HepG2 (cell line): ENCODE results near the gene NUP93. TPM values are rescaled to one million over a fixed set of nuclear protein-coding genes. Genes with fewer than 3 reads are reported as not detected.

ENCODE experiments used
- ATAC-seq: fragments of 200-7000 bp; cut with Tn5 transposase; 3 replicates; pipeline ENCODE4 v1.9.1; 2020; ENCODE audit warnings: mild to moderate bottlenecking, moderate library complexity
- BruUV-seq: library from RNA; stranded (reverse); fragments of 400-500 nt; replicated peaks from 2 replicates; lab custom pipeline; 2021; lab: Mats Ljungman, UMichigan
- CTCF ChIA-PET: fragments of 300-600 bp; formaldehyde crosslinking; extraction: SDS; loops from one replicate; lab custom pipeline; 2021; ENCODE audit warnings: low total read pairs, inconsistent platforms, low intra/inter-chr PET ratio; lab: Yijun Ruan, JAX
- POLR2A ChIA-PET: fragments of 350-600 bp; sonication (Branson Sonifier 250); formaldehyde crosslinking; loops from one replicate; lab custom pipeline; 2020; ENCODE audit warnings: antibody characterized with exemption, inconsistent platforms; lab: Yijun Ruan, JAX
- DNase-seq: peaks from one replicate; pipeline ENCODE4 v3.0.0-alpha.2; 2015; ENCODE audit warnings: low spot score
- FAIRE-seq: peaks from 3 replicates; lab custom pipeline; 2011; peaks lifted over from hg19 to GRCh38; lab: Jason Lieb, UNC
- H2AFZ ChIP-seq: one replicate; pipeline ENCODE4 v1.6.1; 2011; ENCODE audit warnings: low read length, inconsistent platforms
- H3K27ac ChIP-seq: fragments of 300-600 bp; 3 replicates; pipeline ENCODE4 v1.8.0; 2011; ENCODE audit warnings: mixed run types, mild to moderate bottlenecking, mixed read lengths, low read length, inconsistent platforms; ENCODE audit not compliant: insufficient read depth; ENCODE audit errors: extremely low read length
- H3K27me3 ChIP-seq, 2 experiments: fragments of 200-600 bp in 1 of 2; 2 replicates in 1 of 2; 3 replicates in 1 of 2; pipeline versions ENCODE4 v1.6.0 to v1.8.0; 2011; ENCODE audit warnings: low read length in 2 of 2, mild to moderate bottlenecking in 2 of 2, moderate library complexity in 2 of 2, inconsistent platforms in 1 of 2; ENCODE audit not compliant: insufficient read depth in 2 of 2, control insufficient read depth in 1 of 2
- H3K36me3 ChIP-seq, 2 experiments: fragments of 200-600 bp in 1 of 2; replicated peaks in 1 of 2; 2 replicates in 1 of 2; 3 replicates in 1 of 2; pipeline versions ENCODE4 v1.5.1 to v1.8.0; 2011; ENCODE audit warnings: low read length in 2 of 2, inconsistent platforms in 1 of 2; ENCODE audit not compliant: insufficient read depth in 2 of 2, control insufficient read depth in 1 of 2
- H3K4me1 ChIP-seq: 2 replicates; pipeline ENCODE4 v1.5.1; 2012; ENCODE audit warnings: low read length, inconsistent platforms; ENCODE audit not compliant: insufficient read depth
- H3K4me2 ChIP-seq: 2 replicates; pipeline ENCODE4 v1.6.0; 2011; ENCODE audit warnings: low read depth, low read length, inconsistent platforms
- H3K4me3 ChIP-seq, 3 experiments: fragments of 200-600 bp in 1 of 3; sonication (generic), shearing (Covaris generic) in 1 of 3; replicated peaks in 1 of 3; 2 replicates each; pipeline ENCODE4 v1.5.1; 2011 to 2016; ENCODE audit warnings: low read length in 3 of 3, inconsistent platforms in 2 of 3, low read depth in 2 of 3, mild to moderate bottlenecking in 2 of 3, control low read depth in 1 of 3, mixed read lengths in 1 of 3; ENCODE audit not compliant: insufficient read depth in 1 of 3
- H3K79me2 ChIP-seq: one replicate; pipeline ENCODE4 v1.6.1; 2011; ENCODE audit warnings: low read length, inconsistent platforms; ENCODE audit not compliant: insufficient read depth
- H3K9ac ChIP-seq: 2 replicates; pipeline ENCODE4 v1.6.0; 2011; ENCODE audit warnings: mild to moderate bottlenecking, low read depth, low read length, inconsistent platforms; ENCODE audit not compliant: insufficient read depth
- H3K9me3 ChIP-seq: 2 replicates; pipeline ENCODE4 v1.5.1; 2012; ENCODE audit warnings: mild to moderate bottlenecking, low read length
- H4K20me1 ChIP-seq: 2 replicates; pipeline ENCODE4 v1.6.0; 2011; ENCODE audit warnings: inconsistent platforms, mild to moderate bottlenecking, low read length, moderate library complexity; ENCODE audit not compliant: insufficient read depth
- CEBPG ChIP-seq: IDR thresholded peaks from 2 replicates; pipeline ENCODE4 v1.6.1; 2016
- CENPT ChIP-seq: sonication (generic); formaldehyde crosslinking; IDR thresholded peaks from 2 replicates; pipeline ENCODE4 v1.8.0; 2022; ENCODE audit warnings: low read depth, mild to moderate bottlenecking, moderate library complexity, missing genetic modification reagents
- GTF3A ChIP-seq: sonication (generic); formaldehyde crosslinking; conservative IDR thresholded peaks from 2 replicates; pipeline ENCODE4 v1.4.0; 2020; ENCODE audit warnings: mild to moderate bottlenecking, missing genetic modification reagents
- HNF4G ChIP-seq, 2 experiments: sonication (generic) in 1 of 2; formaldehyde crosslinking in 1 of 2; IDR thresholded peaks; 2 replicates each; pipeline versions ENCODE4 v1.4.0 to v1.6.1; 2011 to 2020; ENCODE audit warnings: borderline replicate concordance in 2 of 2, low read depth in 2 of 2, mild to moderate bottlenecking in 2 of 2, low read length in 1 of 2, missing genetic modification reagents in 1 of 2, moderate library complexity in 1 of 2
- KDM5B ChIP-seq: sonication (generic); formaldehyde crosslinking; IDR thresholded peaks from 2 replicates; pipeline ENCODE4 v1.4.0; 2020; ENCODE audit warnings: missing genetic modification reagents, mild to moderate bottlenecking, borderline replicate concordance
- MAZ ChIP-seq, 2 experiments: sonication (generic) in 1 of 2; formaldehyde crosslinking in 1 of 2; IDR thresholded peaks; 2 replicates each; pipeline versions ENCODE4 v1.5.0 to v1.6.1; 2012 to 2020; ENCODE audit warnings: low read depth in 2 of 2, mild to moderate bottlenecking in 2 of 2, borderline replicate concordance in 1 of 2, improper control_type of control experiment in 1 of 2, low read length in 1 of 2, missing genetic modification reagents in 1 of 2, moderate library complexity in 1 of 2
- MTF1 ChIP-seq: sonication (generic); formaldehyde crosslinking; IDR thresholded peaks from 2 replicates; pipeline ENCODE4 v1.5.0; 2020; ENCODE audit warnings: missing genetic modification reagents
- TARDBP ChIP-seq: sonication (generic); formaldehyde crosslinking; IDR thresholded peaks from 2 replicates; pipeline ENCODE4 v1.8.0; 2022; ENCODE audit warnings: mild to moderate bottlenecking, missing genetic modification reagents
- THAP7 ChIP-seq: sonication (generic); formaldehyde crosslinking; IDR thresholded peaks from 2 replicates; pipeline ENCODE4 v1.8.1; 2023; ENCODE audit warnings: mild to moderate bottlenecking, missing genetic modification reagents
- ZFP90 ChIP-seq: sonication (generic); formaldehyde crosslinking; IDR thresholded peaks from 2 replicates; pipeline ENCODE4 v1.8.0; 2022; ENCODE audit warnings: missing genetic modification reagents, mild to moderate bottlenecking, inconsistent platforms, borderline replicate concordance
- ZKSCAN5 ChIP-seq: sonication (generic); formaldehyde crosslinking; IDR thresholded peaks from 2 replicates; pipeline ENCODE4 v1.5.1; 2020; ENCODE audit warnings: mild to moderate bottlenecking, missing genetic modification reagents
- ZNF180 ChIP-seq: sonication (generic); formaldehyde crosslinking; IDR thresholded peaks from 2 replicates; pipeline ENCODE4 v1.4.0; 2020; ENCODE audit warnings: low read depth, missing genetic modification reagents, borderline replicate concordance
- ZNF205 ChIP-seq: IDR thresholded peaks from 2 replicates; pipeline ENCODE4 v1.6.1; 2018; ENCODE audit warnings: missing biosample characterization, missing genetic modification reagents
- ZNF274 ChIP-seq: sonication (generic); formaldehyde crosslinking; IDR thresholded peaks from 2 replicates; pipeline ENCODE4 v1.5.1; 2020; ENCODE audit warnings: mild to moderate bottlenecking, missing genetic modification reagents
- ZNF557 ChIP-seq: sonication (generic); formaldehyde crosslinking; IDR thresholded peaks from 2 replicates; pipeline ENCODE4 v1.4.0; 2020; ENCODE audit warnings: missing genetic modification reagents
- ZNF574 ChIP-seq: sonication (generic); formaldehyde crosslinking; IDR thresholded peaks from 2 replicates; pipeline ENCODE4 v1.4.0; 2020; ENCODE audit warnings: missing genetic modification reagents
- WGBS: methylation state at CpG from one replicate; pipeline ENCODE4 v1.1.6; 2017; ENCODE audit warnings: low lambda C conversion rate; 5-methylcytosine and 5-hydroxymethylcytosine counted together
- in situ Hi-C: cut with HindIII; loops from 2 replicates; pipeline ENCODE4 v1.10.0; 2017; ENCODE audit warnings: low pct_unique_long_range_greater_than_20kb; ENCODE audit not compliant: extremely low pct_ligation_motif_present
- intact Hi-C: fragments of 100-400 bp; cut with micrococcal nuclease; formaldehyde crosslinking; loops from one replicate; pipeline ENCODE4 v1.10.0; 2022; ENCODE audit not compliant: unreplicated experiment
- polyA plus RNA-seq, 8 experiments: library from polyadenylated mRNA; depleted of rRNA in 3 of 8; stranded (reverse) in 7 of 8; unstranded in 1 of 8; fragments of >200 nt; fragmentation: Illumina TruSeq in 4 of 8; extraction: Trizol in 4 of 8; gene quantifications; 2 replicates each; pipeline versions ENCODE4 v1.2.1 to v1.2.3, GENCODE V29; 2011 to 2016; ENCODE audit warnings: low read depth in 4 of 8, missing spikeins in 1 of 8, mixed read lengths in 1 of 8; ENCODE audit not compliant: insufficient read depth in 1 of 8
- total RNA-seq, 5 experiments: library from RNA; depleted of rRNA; stranded (reverse); fragments of >200 nt; fragmentation: Illumina TruSeq; extraction: Trizol; gene quantifications; 2 replicates each; pipeline ENCODE4 v1.2.3, GENCODE V29; 2016; ENCODE audit warnings: low read depth in 1 of 5

NUP93 gene
- total and polyA plus RNA-seq, 2 of the 13 experiments (the other 11 are each of a cell fraction or from before 2014, with no cell fraction given) = 58.5 to 140 TPM

- ChIA-PET CTCF (no interaction called here), POLR2A (no interaction called here)
- Histone ChIP-seq H3K79me2 (no peaks in the 10 kb centered on the region), H3K27me3 (no peaks in the 10 kb centered on the region), H3K9ac (no peak overlapping the region), H3K4me1 (no peaks in the 10 kb centered on the region), H3K36me3 (peaks cover 11 to 22% of the 10 kb centered on the region in 2 experiments; a peak in 4 of 5 replicates), H4K20me1 (no peaks in the 10 kb centered on the region), H2AFZ (no peak overlapping the region), H3K4me2 (no peak overlapping the region), H3K4me3 (no peak overlapping the region), H3K27ac (no peak overlapping the region), H3K9me3 (no peaks in the 10 kb centered on the region)
- DNase-seq = no peak
- WGBS = 98% methylated on average over 3 of the region's 3 CpGs
- TF ChIP-seq ZKSCAN5 (CRISPR knock-in tag) (no peak), TARDBP (CRISPR knock-in tag) (no peak)
- in situ Hi-C loops (no loop called here), intact Hi-C loops (no loop called here)
- no peak for FAIRE-seq
- no peak for ATAC-seq
- BruUV-seq = no TSS peak
Observed at GRCh38 chr16:56767024-56767423, 37.1 kb downstream of the NUP93 start.

- Histone ChIP-seq H3K9me3 (no peaks in the 10 kb centered on the region), H2AFZ (no peak overlapping the region), H3K4me3 (no peak overlapping the region), H3K36me3 (peaks cover 7 to 8% of the 10 kb centered on the region in 2 experiments; a peak in 4 of 5 replicates), H3K4me1 (no peaks in the 10 kb centered on the region), H3K9ac (no peak overlapping the region), H3K4me2 (no peak overlapping the region), H3K27ac (no peak overlapping the region), H4K20me1 (no peaks in the 10 kb centered on the region), H3K79me2 (no peaks in the 10 kb centered on the region), H3K27me3 (no peaks in the 10 kb centered on the region)
- no peak for FAIRE-seq
- in situ Hi-C loops (no loop called here), intact Hi-C loops (no loop called here)
- ATAC-seq = no peak
- DNase-seq = no peak
- no TSS peak for BruUV-seq
- ChIA-PET POLR2A (no interaction called here), CTCF (no interaction called here)
- 95% methylated on average over 3 of the region's 3 CpGs for WGBS
- TF ChIP-seq MAZ (IDR thresholded peaks at IDR 0.05; ENCODE audit: borderline replicate concordance, low read depth, low read length) (no peak), MAZ (CRISPR knock-in tag; IDR thresholded peaks at IDR 0.05; ENCODE audit: low read depth) (no peak), GTF3A (CRISPR knock-in tag) (no peak), ZNF574 (CRISPR knock-in tag) (no peak), ZNF557 (no peak), HNF4G (IDR thresholded peaks at IDR 0.05; ENCODE audit: borderline replicate concordance, low read depth, low read length) (no peak), HNF4G (CRISPR knock-in tag; IDR thresholded peaks at IDR 0.05; ENCODE audit: borderline replicate concordance, low read depth) (no peak), ZNF180 (CRISPR knock-in tag) (no peak), KDM5B (CRISPR knock-in tag) (no peak), MTF1 (CRISPR knock-in tag) (no peak), THAP7 (CRISPR knock-in tag) (no peak), ZNF274 (no peak), CENPT (CRISPR knock-in tag) (no peak), CEBPG (CRISPR knock-in tag) (no peak), ZFP90 (CRISPR knock-in tag) (no peak), ZNF205 (CRISPR knock-in tag) (no peak)
Observed at GRCh38 chr16:56769677-56770076, 39.7 kb downstream of the NUP93 start.
